H1 (cell line): ENCODE measurements around the gene STK33. TPM values are rescaled to one million over a fixed set of nuclear protein-coding genes. Genes with fewer than 3 reads are reported as not detected.

ENCODE experiments used
- CTCF ChIA-PET: fragments of 300-600 bp; sonication (Branson Sonifier 250); formaldehyde crosslinking; loops from one replicate; lab custom pipeline; 2021; ENCODE audit not compliant: partially characterized antibody; lab: Charles Lee
- POLR2A ChIA-PET: fragments of 300-600 bp; sonication (Branson Sonifier 250); formaldehyde crosslinking; loops from one replicate; lab custom pipeline; 2021; ENCODE audit warnings: inconsistent platforms; ENCODE audit not compliant: partially characterized antibody; lab: Charles Lee
- DNase-seq, 2 experiments: peaks; one replicate each; pipeline versions ENCODE4 v3.0.0 to v3.0.0-alpha.2; 2010 to 2022; ENCODE audit warnings: low spot score in 2 of 2, low read depth in 1 of 2, mixed read lengths in 1 of 2
- FAIRE-seq: peaks from 2 replicates; lab custom pipeline; 2011; peaks lifted over from hg19 to GRCh38; lab: Jason Lieb, UNC
- H2AFZ ChIP-seq: 2 replicates; pipeline ENCODE4 v1.8.1; 2012; ENCODE audit warnings: low read length, inconsistent platforms
- H2AK5ac ChIP-seq: 2 replicates; pipeline ENCODE4 v1.6.1; 2013; ENCODE audit warnings: low read depth, low read length
- H2BK120ac ChIP-seq: replicated peaks from 2 replicates; pipeline ENCODE3; 2013; ENCODE audit warnings: low read depth, low read length, inconsistent platforms
- H2BK12ac ChIP-seq: 2 replicates; pipeline ENCODE4 v1.6.1; 2013; ENCODE audit warnings: low read depth, low read length
- H2BK15ac ChIP-seq: 2 replicates; pipeline ENCODE4 v1.6.1; 2013; ENCODE audit warnings: low read length
- H2BK20ac ChIP-seq: 2 replicates; pipeline ENCODE4 v1.6.1; 2013; ENCODE audit warnings: low read length
- H2BK5ac ChIP-seq: 2 replicates; pipeline ENCODE4 v1.6.1; 2013; ENCODE audit warnings: low read depth, low read length
- H3K14ac ChIP-seq: 2 replicates; pipeline ENCODE4 v1.6.1; 2013; ENCODE audit warnings: inconsistent platforms; ENCODE audit not compliant: insufficient read length
- H3K18ac ChIP-seq: 2 replicates; pipeline ENCODE4 v1.6.1; 2013; ENCODE audit warnings: low read length; ENCODE audit errors: extremely low read depth
- H3K23ac ChIP-seq: 2 replicates; pipeline ENCODE4 v1.6.1; 2013; ENCODE audit warnings: inconsistent platforms; ENCODE audit not compliant: insufficient read length
- H3K23me2 ChIP-seq: 2 replicates; pipeline ENCODE4 v1.6.1; 2013; ENCODE audit warnings: low read depth, low read length
- H3K27ac ChIP-seq: 2 replicates; pipeline ENCODE4 v1.6.1; 2011; ENCODE audit warnings: low read depth, low read length, inconsistent platforms
- H3K27me3 ChIP-seq, 4 experiments: replicated peaks in 1 of 4; 1 replicate in 1 of 4; 2 replicates in 3 of 4; pipeline versions ENCODE4 v1.6.1 to v1.8.1; 2011 to 2013; ENCODE audit warnings: low read length in 3 of 4, mild to moderate bottlenecking in 3 of 4, inconsistent platforms in 2 of 4, mixed read lengths in 2 of 4, moderate library complexity in 1 of 4; ENCODE audit not compliant: control insufficient read depth in 3 of 4, insufficient read depth in 3 of 4; ENCODE audit errors: extremely low read depth in 1 of 4
- H3K36me3 ChIP-seq, 4 experiments: 2 replicates each; pipeline versions ENCODE4 v1.6.1 to v1.8.1; 2011 to 2013; ENCODE audit warnings: mild to moderate bottlenecking in 4 of 4, low read length in 3 of 4, moderate library complexity in 2 of 4, control low read depth in 1 of 4, inconsistent platforms in 1 of 4; ENCODE audit not compliant: insufficient read depth in 4 of 4, control insufficient read depth in 2 of 4
- H3K4ac ChIP-seq: replicated peaks from 2 replicates; pipeline ENCODE3; 2013; ENCODE audit warnings: low read length, low read depth, mixed read lengths, inconsistent platforms; ENCODE audit not compliant: insufficient read length
- H3K4me1 ChIP-seq, 4 experiments: replicated peaks in 1 of 4; 1 replicate in 1 of 4; 2 replicates in 3 of 4; pipeline versions ENCODE4 v1.6.1 to v1.8.1; 2011 to 2013; ENCODE audit warnings: low read length in 3 of 4, inconsistent platforms in 2 of 4, mixed read lengths in 1 of 4; ENCODE audit not compliant: insufficient read depth in 4 of 4, control insufficient read depth in 3 of 4
- H3K4me2 ChIP-seq, 2 experiments: 2 replicates each; pipeline versions ENCODE4 v1.6.1 to v1.8.1; 2011 to 2013; ENCODE audit warnings: low read depth in 2 of 2, low read length in 2 of 2, control low read depth in 1 of 2, inconsistent platforms in 1 of 2, mild to moderate bottlenecking in 1 of 2; ENCODE audit not compliant: insufficient read depth in 1 of 2
- H3K4me3 ChIP-seq, 4 experiments: fragments of 200-600, 300-600 bp in 1 of 4; sonication (generic), shearing (Covaris generic), sonication (Bioruptor Twin) in 1 of 4; 2 replicates each; pipeline versions ENCODE4 v1.5.1 to v1.8.1; 2011 to 2016; ENCODE audit warnings: low read length in 4 of 4, low read depth in 3 of 4, control low read depth in 2 of 4, inconsistent platforms in 2 of 4, mild to moderate bottlenecking in 2 of 4, mixed read lengths in 1 of 4, moderate library complexity in 1 of 4; ENCODE audit not compliant: insufficient read depth in 2 of 4; ENCODE audit errors: extremely low read depth in 1 of 4
- H3K56ac ChIP-seq: replicated peaks from 2 replicates; pipeline ENCODE3; 2013; ENCODE audit warnings: low read depth, mild to moderate bottlenecking, mixed read lengths, low read length, inconsistent platforms; ENCODE audit not compliant: insufficient read length
- H3K79me1 ChIP-seq: 2 replicates; pipeline ENCODE4 v1.6.1; 2013; ENCODE audit warnings: low read depth, low read length, control low read depth
- H3K79me2 ChIP-seq, 2 experiments: 2 replicates each; pipeline versions ENCODE4 v1.6.1 to v1.8.1; 2012 to 2013; ENCODE audit warnings: low read length in 2 of 2, mild to moderate bottlenecking in 2 of 2, inconsistent platforms in 1 of 2; ENCODE audit not compliant: insufficient read depth in 2 of 2, control insufficient read depth in 1 of 2
- H3K9ac ChIP-seq, 4 experiments: replicated peaks in 1 of 4; 1 replicate in 1 of 4; 2 replicates in 3 of 4; pipeline versions ENCODE4 v1.6.1 to v1.8.1; 2011 to 2013; ENCODE audit warnings: low read depth in 3 of 4, low read length in 3 of 4, control low read depth in 2 of 4, mild to moderate bottlenecking in 2 of 4, moderate library complexity in 2 of 4, inconsistent platforms in 1 of 4; ENCODE audit errors: extremely low read depth in 1 of 4
- H3K9me3 ChIP-seq, 2 experiments: 2 replicates each; pipeline versions ENCODE4 v1.6.1 to v1.8.1; 2012 to 2013; ENCODE audit warnings: mild to moderate bottlenecking in 2 of 2, moderate library complexity in 2 of 2, control low read depth in 1 of 2, inconsistent platforms in 1 of 2, low read depth in 1 of 2, low read length in 1 of 2, mixed read lengths in 1 of 2; ENCODE audit not compliant: insufficient read depth in 2 of 2
- H4K20me1 ChIP-seq, 2 experiments: replicated peaks in 1 of 2; 2 replicates each; pipeline versions ENCODE3 to v1.8.1; 2011 to 2013; ENCODE audit warnings: inconsistent platforms in 2 of 2, low read length in 2 of 2, mild to moderate bottlenecking in 1 of 2; ENCODE audit not compliant: insufficient read depth in 2 of 2, control insufficient read depth in 1 of 2
- H4K5ac ChIP-seq: 2 replicates; pipeline ENCODE4 v1.6.1; 2013; ENCODE audit warnings: low read length, low read depth, mixed read lengths, inconsistent platforms; ENCODE audit not compliant: insufficient read length
- H4K8ac ChIP-seq: 2 replicates; pipeline ENCODE4 v1.8.0; 2013; ENCODE audit warnings: mild to moderate bottlenecking, moderate library complexity, low read length, inconsistent platforms; ENCODE audit not compliant: insufficient read depth; ENCODE audit errors: extremely low read depth
- H4K91ac ChIP-seq: replicated peaks from 2 replicates; pipeline ENCODE3; 2013; ENCODE audit warnings: low read length, mixed read lengths, inconsistent platforms; ENCODE audit not compliant: insufficient read length
- EGR1 ChIP-seq: IDR thresholded peaks from 2 replicates; pipeline ENCODE4 v1.6.1; 2011; ENCODE audit warnings: low read depth, low read length, borderline replicate concordance
- KDM4A ChIP-seq: IDR thresholded peaks from one replicate; pipeline ENCODE4 v1.7.1; 2012; ENCODE audit warnings: low read depth, mild to moderate bottlenecking, moderate library complexity, low read length, inconsistent platforms; ENCODE audit not compliant: severe bottlenecking
- RAD21 ChIP-seq, 2 experiments: IDR thresholded peaks in 1 of 2; conservative IDR thresholded peaks in 1 of 2; 2 replicates each; pipeline ENCODE4 v1.6.1; 2011; ENCODE audit warnings: low read depth in 2 of 2, low read length in 2 of 2, improper control_type of control experiment in 1 of 2, inconsistent platforms in 1 of 2, mild to moderate bottlenecking in 1 of 2, moderate library complexity in 1 of 2
- TAF7 ChIP-seq: optimal IDR thresholded peaks from 2 replicates; pipeline ENCODE3; 2011; ENCODE audit warnings: low read depth, mild to moderate bottlenecking, inconsistent platforms, low read length, moderate library complexity, borderline replicate concordance
- whole genome bisulfite sequencing, 2 experiments: shearing (Covaris generic) in 1 of 2; methylation state at CpG; one replicate each; pipeline versions ENCODE4 v1.1.6 to v1.1.7; 2013 to 2015; ENCODE audit warnings: low lambda C conversion rate in 2 of 2, mixed read lengths in 2 of 2, inconsistent platforms in 1 of 2, low coverage in 1 of 2, missing lambda C conversion rate in 1 of 2; ENCODE audit not compliant: insufficient replicate concordance in 2 of 2, insufficient coverage in 1 of 2, insufficient read length in 1 of 2; ENCODE audit errors: extremely low coverage in 1 of 2, missing lambda C conversion rate in 1 of 2; 5-methylcytosine and 5-hydroxymethylcytosine counted together
- polyA plus RNA-seq, 7 experiments: library from polyadenylated mRNA; depleted of rRNA in 3 of 7; stranded (reverse) in 5 of 7; unstranded in 2 of 7; fragments of >200 nt in 5 of 7; fragments of 200-250 nt in 2 of 7; gene quantifications; 1 replicate in 5 of 7; 2 replicates in 1 of 7; 4 replicates in 1 of 7; pipeline versions ENCODE4 v1.2.1 to v1.2.3, GENCODE V29; 2011 to 2013; ENCODE audit warnings: missing spikeins in 2 of 7, mixed read lengths in 2 of 7
- total RNA-seq: library from RNA; stranded (reverse); fragmentation: NEBNext Ultra II Directional; extraction: Animal tissue kit (Norgen Biotek cat#: 25700); gene quantifications from 2 replicates; pipeline ENCODE4 v1.2.1, GENCODE V29; 2021
- TF ChIP-seq, protein P1 (sequence below), 3 experiments: IDR thresholded peaks; 1 replicate in 2 of 3; 2 replicates in 1 of 3; pipeline versions ENCODE4 v1.5.1 to v1.6.1; 2011; ENCODE audit warnings: low read length in 3 of 3, mild to moderate bottlenecking in 3 of 3, inconsistent platforms in 2 of 3, low read depth in 1 of 3, moderate library complexity in 1 of 3; ENCODE audit not compliant: insufficient read depth in 1 of 3; ENCODE audit errors: control extremely low read depth in 1 of 3

The STK33 gene
- total and polyA plus RNA-seq, 2 of the 8 experiments (the other 6 are each of a cell fraction or from before 2014, with no cell fraction given) = 8.8 to 25.1 TPM

GRCh38 chr11:8365216-8365941, 228.6 kb downstream of the STK33 start:
- Histone ChIP-seq H3K18ac (no peak overlapping the region), H3K56ac (no peak overlapping the region), H3K23ac (no peak overlapping the region), H3K36me3 (no peaks in the 10 kb centered on the region), H3K9ac (no peak overlapping the region), H3K4ac (no peak overlapping the region), H2BK20ac (no peak overlapping the region), H3K9me3 (no peaks in the 10 kb centered on the region), H2BK15ac (no peak overlapping the region), H3K4me1 (no peaks in the 10 kb centered on the region), H3K27me3 (no peaks in the 10 kb centered on the region), H3K79me1 (no peaks in the 10 kb centered on the region), H4K91ac (no peak overlapping the region), H2BK5ac (no peak overlapping the region), H3K23me2 (no peaks in the 10 kb centered on the region), H4K20me1 (no peaks in the 10 kb centered on the region), H2AFZ (no peak overlapping the region), H3K4me3 (no peak overlapping the region), H2AK5ac (no peak overlapping the region), H2BK12ac (no peak overlapping the region), H3K79me2 (no peaks in the 10 kb centered on the region), H3K27ac (no peak overlapping the region), H4K8ac (no peak overlapping the region), H2BK120ac (no peak overlapping the region), H3K14ac (no peak overlapping the region), H3K4me2 (no peak overlapping the region), H4K5ac (no peak overlapping the region)
- FAIRE-seq = no peak
- ChIA-PET POLR2A (interaction anchor here (0.7 kb wide), 1 partner anchor 322 kb away, joined by 3 read pairs; no protein-coding TSS in a partner anchor), CTCF (interaction anchor here (0.7 to 3.3 kb wide), 18 partner anchors 8 to 202 kb away, joined by 3 to 17 read pairs (median 4); partner anchors contain the start of gene LMO1)
- TF ChIP-seq KDM4A (no peak), RAD21 (IDR thresholded peaks at IDR 0.05 in 1 of 2, conservative IDR thresholded peaks at IDR 0.05 in 1 of 2; ENCODE audit: low read depth in 2 of 2, low read length in 2 of 2) (peak; percentile 21 to 38; a peak in 2 of 4 replicates), TAF7 (no peak), EGR1 (no peak)
- TF ChIP-seq, protein P1, sequence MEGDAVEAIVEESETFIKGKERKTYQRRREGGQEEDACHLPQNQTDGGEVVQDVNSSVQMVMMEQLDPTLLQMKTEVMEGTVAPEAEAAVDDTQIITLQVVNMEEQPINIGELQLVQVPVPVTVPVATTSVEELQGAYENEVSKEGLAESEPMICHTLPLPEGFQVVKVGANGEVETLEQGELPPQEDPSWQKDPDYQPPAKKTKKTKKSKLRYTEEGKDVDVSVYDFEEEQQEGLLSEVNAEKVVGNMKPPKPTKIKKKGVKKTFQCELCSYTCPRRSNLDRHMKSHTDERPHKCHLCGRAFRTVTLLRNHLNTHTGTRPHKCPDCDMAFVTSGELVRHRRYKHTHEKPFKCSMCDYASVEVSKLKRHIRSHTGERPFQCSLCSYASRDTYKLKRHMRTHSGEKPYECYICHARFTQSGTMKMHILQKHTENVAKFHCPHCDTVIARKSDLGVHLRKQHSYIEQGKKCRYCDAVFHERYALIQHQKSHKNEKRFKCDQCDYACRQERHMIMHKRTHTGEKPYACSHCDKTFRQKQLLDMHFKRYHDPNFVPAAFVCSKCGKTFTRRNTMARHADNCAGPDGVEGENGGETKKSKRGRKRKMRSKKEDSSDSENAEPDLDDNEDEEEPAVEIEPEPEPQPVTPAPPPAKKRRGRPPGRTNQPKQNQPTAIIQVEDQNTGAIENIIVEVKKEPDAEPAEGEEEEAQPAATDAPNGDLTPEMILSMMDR (IDR thresholded peaks at IDR 0.05; ENCODE audit: control extremely low read depth in 1 of 3, insufficient read depth in 1 of 3, low read depth in 1 of 3, low read length in 3 of 3) = peak; percentile 12 to 38 (median 30)
- DNase-seq = peak in 1 of 2 experiments; percentile 71
- WGBS, 2 experiments = 77% methylated on average over 11 of the region's 11 CpGs; no CpG with 5 or more reads in 1 of the 2 experiments
